GM23338 (cell line): ENCODE results near the gene SLC4A2.
"Not testable (repeated sequence)": the region's sequence is repeated elsewhere in the genome, so short reads cannot be mapped to it uniquely, and the experiment has no call there.

ENCODE experiments used
- CREB1 ChIP-seq: fragments of 250-450 bp; sonication (Bioruptor Pico); IDR thresholded peaks from 2 replicates; pipeline ENCODE4 v1.5.0; 2020; ENCODE audit warnings: low read depth, mild to moderate bottlenecking, moderate library complexity
- CTCF ChIP-seq, 2 experiments: fragments of 200-600 bp in 1 of 2; sonication (generic) in 1 of 2; conservative IDR thresholded peaks; 2 replicates each; pipeline versions ENCODE4 v1.5.1 to v1.6.1; 2016 to 2017; ENCODE audit warnings: antibody characterized with exemption in 2 of 2, low read depth in 2 of 2, mild to moderate bottlenecking in 2 of 2, moderate library complexity in 1 of 2
- ETS1 ChIP-seq: IDR thresholded peaks from 2 replicates; pipeline ENCODE4 v1.6.1; 2016; ENCODE audit warnings: antibody characterized with exemption
- EZH2 ChIP-seq: fragments of 200-600 bp; sonication (generic); IDR thresholded peaks from one replicate; pipeline ENCODE4 v1.8.0; 2017; ENCODE audit warnings: antibody characterized with exemption, mild to moderate bottlenecking, low read depth; ENCODE audit not compliant: unreplicated experiment
- EZH2phosphoT487 ChIP-seq: fragments of 200-600 bp; sonication (generic); IDR thresholded peaks from one replicate; pipeline ENCODE4 v1.8.1; 2018; ENCODE audit warnings: antibody characterized with exemption; ENCODE audit not compliant: unreplicated experiment
- JUNB ChIP-seq: IDR thresholded peaks from one replicate; pipeline ENCODE4 v1.6.1; 2016; ENCODE audit warnings: antibody characterized with exemption; ENCODE audit not compliant: unreplicated experiment
- NANOG ChIP-seq: IDR thresholded peaks from 2 replicates; pipeline ENCODE4 v1.6.1; 2016; ENCODE audit warnings: antibody characterized with exemption, borderline replicate concordance
- POLR2AphosphoS5 ChIP-seq: IDR thresholded peaks from 2 replicates; pipeline ENCODE4 v1.6.1; 2016; ENCODE audit warnings: antibody characterized with exemption, low read depth
- REST ChIP-seq: IDR thresholded peaks from one replicate; pipeline ENCODE4 v1.6.1; 2018; ENCODE audit warnings: antibody characterized with exemption; ENCODE audit not compliant: unreplicated experiment
- STAT1 ChIP-seq: IDR thresholded peaks from one replicate; pipeline ENCODE4 v1.6.1; 2016; ENCODE audit warnings: antibody characterized with exemption; ENCODE audit not compliant: unreplicated experiment
- ZNF114 ChIP-seq: fragments of 250-450 bp; sonication (Bioruptor Pico); IDR thresholded peaks from 2 replicates; pipeline ENCODE4 v1.5.0; 2020; ENCODE audit warnings: mild to moderate bottlenecking, moderate library complexity
- ZNF331 ChIP-seq: fragments of 250-450 bp; sonication (Bioruptor Pico); IDR thresholded peaks from 2 replicates; pipeline ENCODE4 v1.5.0; 2020; ENCODE audit warnings: low read depth, mild to moderate bottlenecking, moderate library complexity

GRCh38 chr7:151026771-151027727, 32.3 kb upstream of the SLC4A2 start:
- not testable (repeated sequence) for TF ChIP-seq EZH2; POLR2AphosphoS5; CTCF (conservative IDR thresholded peaks at IDR 0.05; ENCODE audit: low read depth in 2 of 2); STAT1; ZNF114 (CRISPR knock-in tag); CREB1 (CRISPR knock-in tag); JUNB; ETS1; REST; ZNF331 (CRISPR knock-in tag); EZH2phosphoT487; NANOG
